ENCODE results near the gene ERC2. TPM values are rescaled to one million over a fixed set of nuclear protein-coding genes. Genes with fewer than 3 reads are reported as not detected.

ERC2 gene
- total RNA-seq, 1 donor from 2014 or later = under 0.01 TPM

- DNase-seq (ENCODE audit: low read depth) (no peak), FAIRE-seq (peak; percentile 13)
- Histone ChIP-seq H3K27me3 (ENCODE audit: control insufficient read depth, insufficient read depth, low read length) (no peaks in the 10 kb centered on the region), H3K36me3 (ENCODE audit: control insufficient read depth, insufficient read depth, low read length) (no peaks in the 10 kb centered on the region), H3K4me3 (ENCODE audit: low read depth, low read length) (no peak overlapping the region)
- no peak for TF ChIP-seq CTCF (IDR thresholded peaks at IDR 0.05; ENCODE audit: insufficient read depth, low read length, severe bottlenecking)
Measured at GRCh38 chr3:55731741-55732140, 736.5 kb downstream of the ERC2 start.

GRCh38 chr3:55729546-55729945 lies 738.7 kb downstream of the ERC2 start:
- DNase-seq (ENCODE audit: low read depth) (no peak), FAIRE-seq (no peak)
- Histone ChIP-seq H3K36me3 (ENCODE audit: control insufficient read depth, insufficient read depth, low read length) (no peaks in the 10 kb centered on the region), H3K4me3 (ENCODE audit: low read depth, low read length) (no peak overlapping the region), H3K27me3 (ENCODE audit: control insufficient read depth, insufficient read depth, low read length) (no peaks in the 10 kb centered on the region)
- TF ChIP-seq CTCF (IDR thresholded peaks at IDR 0.05; ENCODE audit: insufficient read depth, low read length, severe bottlenecking) = no peak

GRCh38 chr3:55728461-55729100 lies 739.7 kb downstream of the ERC2 start:
- H3K4me3 ChIP-seq (ENCODE audit: low read depth, low read length) = no peak overlapping the region
- no peak for TF ChIP-seq CTCF (IDR thresholded peaks at IDR 0.05; ENCODE audit: insufficient read depth, low read length, severe bottlenecking)
- DNase-seq (ENCODE audit: low read depth) (no peak), FAIRE-seq (no peak)
- H3K27me3 ChIP-seq (ENCODE audit: control insufficient read depth, insufficient read depth, low read length) = no peaks in the 10 kb centered on the region
- H3K36me3 ChIP-seq (ENCODE audit: control insufficient read depth, insufficient read depth, low read length) = no peaks in the 10 kb centered on the region

GRCh38 chr3:55726501-55726775 lies 741.8 kb downstream of the ERC2 start:
- Histone ChIP-seq H3K4me3 (ENCODE audit: low read depth, low read length) (no peak overlapping the region), H3K36me3 (ENCODE audit: control insufficient read depth, insufficient read depth, low read length) (no peaks in the 10 kb centered on the region), H3K27me3 (ENCODE audit: control insufficient read depth, insufficient read depth, low read length) (no peaks in the 10 kb centered on the region)
- TF ChIP-seq CTCF (IDR thresholded peaks at IDR 0.05; ENCODE audit: insufficient read depth, low read length, severe bottlenecking) = no peak
- no peak for DNase-seq (ENCODE audit: low read depth)
- FAIRE-seq = no peak

GRCh38 chr3:55725681-55726500 lies 742.4 kb downstream of the ERC2 start:
- no peak for FAIRE-seq
- no peaks in the 10 kb centered on the region for H3K27me3 ChIP-seq (ENCODE audit: control insufficient read depth, insufficient read depth, low read length)
- TF ChIP-seq CTCF (IDR thresholded peaks at IDR 0.05; ENCODE audit: insufficient read depth, low read length, severe bottlenecking) = no peak
- H3K4me3 ChIP-seq (ENCODE audit: low read depth, low read length) = no peak overlapping the region
- no peak for DNase-seq (ENCODE audit: low read depth)
- no peaks in the 10 kb centered on the region for H3K36me3 ChIP-seq (ENCODE audit: control insufficient read depth, insufficient read depth, low read length)
